ENCODE data around the gene PLB1.

Gene PLB1

GRCh38 chr2:28587526-28588291, 91.8 kb downstream of the PLB1 start:
- DNase-seq (ENCODE audit: low spot score) (no peak), FAIRE-seq (no peak)

- DNase-seq (ENCODE audit: low spot score) (no peak), FAIRE-seq (no peak)
Observed at GRCh38 chr2:28588292-28588670, 92.4 kb downstream of the PLB1 start.

- FAIRE-seq: no peak
- DNase-seq (ENCODE audit: low spot score): no peak
Observed at GRCh38 chr2:28589746-28590463, 94.0 kb downstream of the PLB1 start.

- no peak for FAIRE-seq
Observed at GRCh38 chr2:28590496-28591301, 94.8 kb downstream of the PLB1 start.

GRCh38 chr2:28591711-28592335, 96.0 kb downstream of the PLB1 start:
- FAIRE-seq: no peak
- DNase-seq (ENCODE audit: low spot score): no peak

More at GRCh38 chr2:28590496-28591301, 94.8 kb downstream of the PLB1 start:
- DNase-seq (ENCODE audit: low spot score): no peak

- no peak for FAIRE-seq
- no peak for DNase-seq (ENCODE audit: low spot score)
Observed at GRCh38 chr2:28592481-28592880, 96.6 kb downstream of the PLB1 start.

- FAIRE-seq: no peak
- DNase-seq (ENCODE audit: low spot score): no peak
Observed at GRCh38 chr2:28593160-28593755, 97.4 kb downstream of the PLB1 start.

GRCh38 chr2:28594000-28594331, 98.1 kb downstream of the PLB1 start:
- FAIRE-seq (no peak), DNase-seq (ENCODE audit: low spot score) (no peak)

GRCh38 chr2:28594332-28595108, 98.7 kb downstream of the PLB1 start:
- FAIRE-seq (peak; percentile 74), DNase-seq (ENCODE audit: low spot score) (peak; percentile 89)

- FAIRE-seq: no peak
- DNase-seq (ENCODE audit: low spot score): no peak
Observed at GRCh38 chr2:28595323-28595722, 99.5 kb downstream of the PLB1 start.

GRCh38 chr2:28598484-28598883, 102.6 kb downstream of the PLB1 start:
- DNase-seq (ENCODE audit: low spot score): no peak
- FAIRE-seq: no peak

GRCh38 chr2:28600181-28600580, 104.3 kb downstream of the PLB1 start:
- no peak for FAIRE-seq
- DNase-seq (ENCODE audit: low spot score): no peak

- no peak for FAIRE-seq
- DNase-seq (ENCODE audit: low spot score): no peak
Observed at GRCh38 chr2:28601616-28602015, 105.8 kb downstream of the PLB1 start.

- FAIRE-seq: peak; percentile 59
- DNase-seq (ENCODE audit: low spot score): no peak
Observed at GRCh38 chr2:28602136-28602660, 106.3 kb downstream of the PLB1 start.

- DNase-seq (ENCODE audit: low spot score): no peak
- FAIRE-seq: peak; percentile 50
Observed at GRCh38 chr2:28602751-28603639, 107.1 kb downstream of the PLB1 start.

GRCh38 chr2:28603821-28604220, 108.0 kb downstream of the PLB1 start:
- FAIRE-seq (no peak), DNase-seq (ENCODE audit: low spot score) (no peak)

- DNase-seq (ENCODE audit: low spot score) (no peak), FAIRE-seq (peak; percentile 40)
Observed at GRCh38 chr2:28604284-28604843, 108.5 kb downstream of the PLB1 start.

- DNase-seq (ENCODE audit: low spot score) (no peak), FAIRE-seq (no peak)
Observed at GRCh38 chr2:28606986-28607441, 111.2 kb downstream of the PLB1 start.

Data from urothelium cell line (cell line).